Measurements from ENCODE around the gene SLC9B2.
A peak's percentile ranks its signal among the peaks of the same experiment; 100 is the strongest.

DNA sequence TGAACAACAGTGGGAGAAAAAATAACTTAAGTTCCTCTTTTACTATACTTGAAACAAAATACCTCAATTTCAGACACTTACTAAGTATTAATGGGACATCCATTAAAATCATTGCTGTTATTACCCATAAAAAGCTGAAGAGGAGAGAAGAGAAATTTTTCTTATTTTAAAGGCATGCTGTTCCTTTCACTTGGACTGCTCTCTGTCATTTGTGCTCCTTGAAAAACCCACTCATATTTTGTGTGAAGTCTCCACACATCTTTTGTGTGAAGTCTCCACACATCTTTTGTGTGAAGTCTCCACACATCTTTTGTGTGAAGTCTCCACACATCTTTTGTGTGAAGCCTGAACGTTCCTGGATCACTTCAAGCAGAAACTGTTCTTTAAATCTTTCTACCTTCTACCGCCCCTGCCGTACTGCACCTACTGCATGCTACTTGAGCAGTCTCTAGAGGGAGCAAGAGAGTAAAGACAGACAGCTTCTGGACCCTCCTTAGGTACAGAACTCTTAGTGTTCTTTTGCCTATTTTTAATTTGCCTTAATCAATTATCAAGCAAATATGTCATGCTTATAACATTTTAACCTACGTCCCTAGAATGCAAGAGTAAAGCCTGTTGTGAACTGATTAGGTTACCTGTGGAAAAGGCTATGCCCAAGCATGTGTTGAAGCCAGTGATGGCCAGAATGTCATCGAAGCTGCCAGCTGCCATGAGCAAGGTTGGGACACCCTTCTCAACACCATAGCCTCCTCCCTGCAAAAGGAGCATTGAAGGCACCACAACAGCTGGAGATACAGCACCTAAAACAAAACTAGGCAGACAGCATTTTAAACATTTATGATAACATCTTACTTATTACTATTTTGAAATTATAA is 29.9 kb downstream of the SLC9B2 start:
- TF ChIP-seq, protein P1, sequence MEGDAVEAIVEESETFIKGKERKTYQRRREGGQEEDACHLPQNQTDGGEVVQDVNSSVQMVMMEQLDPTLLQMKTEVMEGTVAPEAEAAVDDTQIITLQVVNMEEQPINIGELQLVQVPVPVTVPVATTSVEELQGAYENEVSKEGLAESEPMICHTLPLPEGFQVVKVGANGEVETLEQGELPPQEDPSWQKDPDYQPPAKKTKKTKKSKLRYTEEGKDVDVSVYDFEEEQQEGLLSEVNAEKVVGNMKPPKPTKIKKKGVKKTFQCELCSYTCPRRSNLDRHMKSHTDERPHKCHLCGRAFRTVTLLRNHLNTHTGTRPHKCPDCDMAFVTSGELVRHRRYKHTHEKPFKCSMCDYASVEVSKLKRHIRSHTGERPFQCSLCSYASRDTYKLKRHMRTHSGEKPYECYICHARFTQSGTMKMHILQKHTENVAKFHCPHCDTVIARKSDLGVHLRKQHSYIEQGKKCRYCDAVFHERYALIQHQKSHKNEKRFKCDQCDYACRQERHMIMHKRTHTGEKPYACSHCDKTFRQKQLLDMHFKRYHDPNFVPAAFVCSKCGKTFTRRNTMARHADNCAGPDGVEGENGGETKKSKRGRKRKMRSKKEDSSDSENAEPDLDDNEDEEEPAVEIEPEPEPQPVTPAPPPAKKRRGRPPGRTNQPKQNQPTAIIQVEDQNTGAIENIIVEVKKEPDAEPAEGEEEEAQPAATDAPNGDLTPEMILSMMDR (IDR thresholded peaks at IDR 0.05): peak; percentile 5 to 68 (median 62)
- no peak for TF ChIP-seq POLR2A (IDR thresholded peaks at IDR 0.05)

Measured in Peyer's patch (tissue), 4 donors.